ENCODE data around the gene TUBGCP2.

TUBGCP2 gene

GRCh38 chr10:133298466-133298865 lies 10.2 kb downstream of the TUBGCP2 start:
- no peak for TF ChIP-seq CTCF (IDR thresholded peaks at IDR 0.05; ENCODE audit: low read length, missing control alignments)
- DNase-seq (ENCODE audit: low read depth), result no peak
- no peak overlapping the region for H3K4me3 ChIP-seq (replicated peaks; ENCODE audit: low read depth, low read length)

- H3K4me3 ChIP-seq (replicated peaks; ENCODE audit: low read depth, low read length), result no peak overlapping the region
- TF ChIP-seq CTCF (IDR thresholded peaks at IDR 0.05; ENCODE audit: low read length, missing control alignments), result no peak
- DNase-seq (ENCODE audit: low read depth), result no peak
Measured at GRCh38 chr10:133297504-133297903, 11.2 kb downstream of the TUBGCP2 start.

- no peak for DNase-seq (ENCODE audit: low read depth)
- H3K4me3 ChIP-seq (replicated peaks; ENCODE audit: low read depth, low read length), result no peak overlapping the region
- no peak for TF ChIP-seq CTCF (IDR thresholded peaks at IDR 0.05; ENCODE audit: low read length, missing control alignments)
Measured at GRCh38 chr10:133295426-133296320, 13.0 kb downstream of the TUBGCP2 start.

GRCh38 chr10:133294189-133294588 lies 14.5 kb downstream of the TUBGCP2 start:
- no peak overlapping the region for H3K4me3 ChIP-seq (replicated peaks; ENCODE audit: low read depth, low read length)
- no peak for TF ChIP-seq CTCF (IDR thresholded peaks at IDR 0.05; ENCODE audit: low read length, missing control alignments)
- no peak for DNase-seq (ENCODE audit: low read depth)

GRCh38 chr10:133293810-133294119 lies 14.9 kb downstream of the TUBGCP2 start:
- TF ChIP-seq CTCF (IDR thresholded peaks at IDR 0.05; ENCODE audit: low read length, missing control alignments), result no peak
- DNase-seq (ENCODE audit: low read depth), result no peak
- H3K4me3 ChIP-seq (replicated peaks; ENCODE audit: low read depth, low read length), result no peak overlapping the region

- DNase-seq (ENCODE audit: low read depth), result peak; percentile 47
- TF ChIP-seq CTCF (IDR thresholded peaks at IDR 0.05; ENCODE audit: low read length, missing control alignments), result no peak
- no peak overlapping the region for H3K4me3 ChIP-seq (replicated peaks; ENCODE audit: low read depth, low read length)
Measured at GRCh38 chr10:133292919-133293809, 15.5 kb downstream of the TUBGCP2 start.
